ENCODE data around the gene TNIK.

DNA sequence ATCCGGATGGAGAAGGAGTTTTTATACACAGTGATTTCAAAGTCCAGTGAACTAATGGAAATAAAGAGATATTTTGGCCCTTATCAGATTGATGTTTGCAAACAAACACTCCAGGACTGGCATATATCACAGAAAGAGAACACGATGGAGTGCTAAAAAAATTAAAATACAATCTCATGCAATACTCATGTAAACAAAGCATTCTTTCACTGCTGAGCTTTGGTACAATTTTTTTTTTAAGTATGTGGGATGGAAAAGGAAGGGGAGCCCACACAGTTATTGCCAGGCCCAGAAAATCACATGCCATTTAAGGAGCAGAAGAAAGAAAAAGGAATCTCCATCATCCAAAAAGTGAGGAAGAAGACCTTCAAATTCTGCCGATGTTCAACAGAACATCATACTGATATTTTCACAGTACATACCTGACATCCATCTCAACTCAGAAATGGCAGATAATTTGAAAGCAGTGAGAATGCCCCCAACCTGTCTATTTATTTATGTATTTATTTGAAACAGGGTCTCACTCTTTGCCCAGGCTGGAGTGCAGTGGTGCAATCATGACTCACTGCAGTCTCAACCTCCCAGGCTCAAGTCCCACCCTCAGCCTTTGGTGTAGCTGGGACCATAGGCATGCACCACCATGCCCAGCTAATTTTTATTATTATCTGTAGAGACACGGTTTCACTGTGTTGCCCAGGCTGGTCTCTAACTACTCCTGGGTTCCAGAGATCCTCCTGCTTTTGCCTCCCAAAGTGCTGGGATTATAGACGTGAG, 326.2 kb downstream of the TNIK start:
- TF ChIP-seq, protein P1, sequence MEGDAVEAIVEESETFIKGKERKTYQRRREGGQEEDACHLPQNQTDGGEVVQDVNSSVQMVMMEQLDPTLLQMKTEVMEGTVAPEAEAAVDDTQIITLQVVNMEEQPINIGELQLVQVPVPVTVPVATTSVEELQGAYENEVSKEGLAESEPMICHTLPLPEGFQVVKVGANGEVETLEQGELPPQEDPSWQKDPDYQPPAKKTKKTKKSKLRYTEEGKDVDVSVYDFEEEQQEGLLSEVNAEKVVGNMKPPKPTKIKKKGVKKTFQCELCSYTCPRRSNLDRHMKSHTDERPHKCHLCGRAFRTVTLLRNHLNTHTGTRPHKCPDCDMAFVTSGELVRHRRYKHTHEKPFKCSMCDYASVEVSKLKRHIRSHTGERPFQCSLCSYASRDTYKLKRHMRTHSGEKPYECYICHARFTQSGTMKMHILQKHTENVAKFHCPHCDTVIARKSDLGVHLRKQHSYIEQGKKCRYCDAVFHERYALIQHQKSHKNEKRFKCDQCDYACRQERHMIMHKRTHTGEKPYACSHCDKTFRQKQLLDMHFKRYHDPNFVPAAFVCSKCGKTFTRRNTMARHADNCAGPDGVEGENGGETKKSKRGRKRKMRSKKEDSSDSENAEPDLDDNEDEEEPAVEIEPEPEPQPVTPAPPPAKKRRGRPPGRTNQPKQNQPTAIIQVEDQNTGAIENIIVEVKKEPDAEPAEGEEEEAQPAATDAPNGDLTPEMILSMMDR (IDR thresholded peaks at IDR 0.05; ENCODE audit: low read depth, low read length) = no peak
- no peak for TF ChIP-seq EZH2phosphoT487 (IDR thresholded peaks at IDR 0.05; ENCODE audit: low read depth)
